ENCODE results near the gene FCER1G. TPM values are rescaled to one million over a fixed set of nuclear protein-coding genes. Genes with fewer than 3 reads are reported as not detected.

FCER1G gene
- total RNA-seq, 2 donors from 2014 or later = 8.3 to 12.3 TPM

DNA sequence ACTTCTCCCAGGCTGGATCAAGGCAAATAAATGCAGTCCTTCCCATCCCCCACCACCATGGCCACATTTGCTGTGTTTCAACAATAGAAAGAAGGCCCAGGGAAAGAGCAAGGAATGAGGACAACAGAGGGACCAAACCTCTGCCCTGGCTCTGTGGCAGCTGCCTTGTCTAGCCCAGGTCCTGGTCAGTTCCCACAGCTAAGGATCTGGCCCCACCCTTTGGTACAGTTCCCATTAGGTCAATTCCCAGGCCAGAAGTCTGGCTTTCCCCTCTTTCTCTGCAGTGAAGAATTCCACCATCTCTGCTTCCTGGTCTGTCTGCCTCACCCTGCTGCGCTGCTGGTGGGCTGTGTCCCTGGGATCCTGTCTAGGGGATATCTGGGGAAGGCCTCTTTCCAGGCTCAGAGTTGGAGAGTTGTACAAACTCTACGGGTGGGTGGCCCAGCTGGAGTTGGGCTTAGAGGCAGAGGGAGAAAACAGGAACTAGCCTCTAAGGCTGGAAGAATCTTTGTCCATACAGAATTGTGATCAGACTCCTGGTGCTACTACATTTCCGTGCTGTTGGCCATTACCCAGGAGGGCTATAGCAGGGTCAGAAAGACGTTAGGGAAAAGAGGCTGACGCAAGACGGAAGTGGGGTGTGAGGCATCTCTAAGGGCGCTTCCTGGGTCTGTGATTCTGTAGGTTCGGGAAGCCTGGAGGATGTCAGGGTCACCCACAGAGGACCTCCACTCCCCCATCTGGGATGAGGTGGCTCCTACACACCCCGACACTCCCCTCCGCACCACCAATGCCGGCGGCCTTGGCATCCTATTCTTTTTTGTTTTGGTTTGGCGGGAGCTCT, 13.9 kb upstream of the FCER1G start:
- Mint-ChIP-seq H3K27me3 (no peaks in the 10 kb centered on the region), H3K36me3 (ENCODE audit: low read depth) (peaks cover 5% of the 10 kb centered on the region), H3K4me1 (peaks cover 40% of the 10 kb centered on the region), H3K27ac (peak overlapping the region; percentile 97), H3K4me3 (peak overlapping the region; percentile 92)
- ATAC-seq (no peak), DNase-seq (no peak)
- no peaks in the 10 kb centered on the region for H3K9me3 ChIP-seq (ENCODE audit: control insufficient read depth, low read length, poor library complexity, severe bottlenecking)

DNA sequence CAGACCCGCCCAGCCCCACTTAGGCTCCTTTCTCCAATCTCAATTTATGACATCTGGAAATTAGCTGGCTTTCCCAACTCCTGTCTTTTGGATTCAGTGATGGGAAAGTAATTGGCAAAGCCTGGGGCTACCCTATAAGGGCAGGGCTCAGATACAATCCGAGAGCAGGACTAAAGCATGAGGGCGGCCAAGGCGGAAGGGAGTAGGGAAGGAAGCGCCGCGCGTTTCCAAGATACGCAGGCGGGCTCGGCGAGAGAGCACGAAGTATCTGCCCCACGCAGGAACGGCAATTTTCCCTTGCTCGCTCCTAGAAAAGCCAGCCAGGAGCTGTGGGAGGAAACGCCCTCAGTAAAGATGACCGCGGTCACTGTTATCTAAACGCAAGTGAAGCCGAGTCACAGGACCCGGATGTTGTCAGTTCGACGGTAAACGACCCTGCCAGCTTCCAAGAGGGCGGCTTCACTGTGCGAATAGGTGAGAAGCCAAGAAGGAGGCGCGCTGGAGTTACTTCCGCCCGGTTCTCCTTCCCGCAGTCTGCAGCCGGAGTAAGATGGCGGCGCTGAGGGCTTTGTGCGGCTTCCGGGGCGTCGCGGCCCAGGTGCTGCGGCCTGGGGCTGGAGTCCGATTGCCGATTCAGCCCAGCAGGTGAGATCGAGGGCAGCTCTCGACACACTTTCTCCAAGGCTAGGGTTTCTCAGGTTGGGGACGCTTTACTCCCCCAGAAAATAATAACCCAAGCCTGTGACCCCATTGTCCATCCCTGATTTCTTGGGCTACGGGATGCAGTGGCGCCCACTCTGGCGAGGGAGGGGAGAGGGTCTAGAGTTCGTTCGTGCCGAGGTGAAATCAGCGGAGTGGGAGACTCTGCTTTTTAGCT, 13.0 kb upstream of the FCER1G start, which contains the start of gene NDUFS2:
Gene NDUFS2 (plus strand): TSS at position 532 of the 877 bp plus-strand sequence. CDS start 19 bp downstream, at position 551.
- Mint-ChIP-seq H3K36me3 (ENCODE audit: low read depth) (peaks cover 5% of the 10 kb centered on the region), H3K4me1 (peaks cover 43% of the 10 kb centered on the region), H3K4me3 (peak within 1 kb of the TSS; percentile 92), H3K27me3 (no peaks in the 10 kb centered on the region), H3K27ac (peak within 1 kb of the TSS; percentile 97)
- no peaks in the 10 kb centered on the region for H3K9me3 ChIP-seq (ENCODE audit: control insufficient read depth, low read length, poor library complexity, severe bottlenecking)
- ATAC-seq (peak; percentile 99), DNase-seq (peak; percentile 86 to 90 (median 87))

DNA sequence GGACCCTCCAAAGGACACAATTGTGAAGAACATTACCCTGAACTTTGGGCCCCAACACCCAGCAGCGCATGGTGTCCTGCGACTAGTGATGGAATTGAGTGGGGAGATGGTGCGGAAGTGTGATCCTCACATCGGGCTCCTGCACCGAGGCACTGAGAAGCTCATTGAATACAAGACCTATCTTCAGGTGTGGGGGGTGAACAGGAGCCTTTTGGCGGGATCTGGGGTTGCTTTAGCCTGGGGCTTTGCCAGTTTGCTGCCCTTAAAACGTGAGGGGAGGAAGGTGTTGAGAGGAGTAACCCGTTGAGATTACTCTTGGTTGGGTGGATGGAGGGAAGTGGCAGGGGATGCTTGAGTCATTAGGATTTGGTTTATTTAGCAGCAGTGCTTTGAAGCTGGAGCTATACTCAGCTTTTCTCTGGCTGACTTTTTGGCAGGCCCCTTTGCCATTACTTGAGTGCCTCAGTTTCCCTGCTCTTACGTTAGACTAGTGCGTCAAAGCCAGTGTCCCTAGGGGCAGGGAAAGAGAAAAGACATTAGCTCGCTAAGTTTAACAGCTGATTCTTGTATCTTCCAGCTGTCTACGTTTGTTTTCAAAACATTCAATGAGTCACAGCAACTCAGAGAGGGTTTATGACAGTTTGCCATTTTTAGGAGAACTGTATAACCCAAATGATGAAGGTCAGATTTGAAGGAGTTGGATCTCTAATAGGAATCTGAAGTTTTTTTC, 8.5 kb upstream of the FCER1G start:
- no peaks in the 10 kb centered on the region for H3K9me3 ChIP-seq (ENCODE audit: control insufficient read depth, low read length, poor library complexity, severe bottlenecking)
- H3K36me3 Mint-ChIP-seq (ENCODE audit: low read depth) = peaks cover 14% of the 10 kb centered on the region
- ATAC-seq (no peak), DNase-seq (no peak)
- H3K27me3 Mint-ChIP-seq = no peaks in the 10 kb centered on the region
- peaks cover 30% of the 10 kb centered on the region for H3K4me1 Mint-ChIP-seq
- H3K4me3 Mint-ChIP-seq = no peak overlapping the region
- peak overlapping the region; percentile 8 for H3K27ac Mint-ChIP-seq

DNA sequence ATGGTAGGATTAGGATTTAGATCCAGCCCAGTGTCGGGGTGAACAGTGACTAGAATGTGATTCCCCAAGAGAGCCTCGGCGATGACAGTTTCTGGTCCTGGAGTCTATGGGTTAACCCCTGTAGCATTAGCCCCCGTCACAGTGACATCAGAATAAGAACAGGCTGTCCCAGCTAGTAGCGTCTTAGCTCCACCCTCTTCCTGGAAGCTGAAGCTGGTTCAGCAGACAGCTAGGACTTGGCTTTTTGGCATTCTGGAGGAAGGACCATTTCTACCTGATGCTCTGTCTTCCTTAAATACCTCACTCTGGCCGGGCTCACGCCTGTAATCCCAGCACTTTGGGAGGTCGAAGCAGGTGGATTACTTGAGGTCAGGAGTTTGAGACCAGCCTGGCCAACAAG, 7.9 kb upstream of the FCER1G start:
- no peak for ATAC-seq
- H3K36me3 Mint-ChIP-seq (ENCODE audit: low read depth) = peaks cover 14% of the 10 kb centered on the region
- DNase-seq = no peak
- H3K9me3 ChIP-seq (ENCODE audit: control insufficient read depth, low read length, poor library complexity, severe bottlenecking) = no peaks in the 10 kb centered on the region
- no peaks in the 10 kb centered on the region for H3K27me3 Mint-ChIP-seq
- H3K4me3 Mint-ChIP-seq = no peak overlapping the region
- H3K4me1 Mint-ChIP-seq = peaks cover 29% of the 10 kb centered on the region
- H3K27ac Mint-ChIP-seq = no peak overlapping the region

DNA sequence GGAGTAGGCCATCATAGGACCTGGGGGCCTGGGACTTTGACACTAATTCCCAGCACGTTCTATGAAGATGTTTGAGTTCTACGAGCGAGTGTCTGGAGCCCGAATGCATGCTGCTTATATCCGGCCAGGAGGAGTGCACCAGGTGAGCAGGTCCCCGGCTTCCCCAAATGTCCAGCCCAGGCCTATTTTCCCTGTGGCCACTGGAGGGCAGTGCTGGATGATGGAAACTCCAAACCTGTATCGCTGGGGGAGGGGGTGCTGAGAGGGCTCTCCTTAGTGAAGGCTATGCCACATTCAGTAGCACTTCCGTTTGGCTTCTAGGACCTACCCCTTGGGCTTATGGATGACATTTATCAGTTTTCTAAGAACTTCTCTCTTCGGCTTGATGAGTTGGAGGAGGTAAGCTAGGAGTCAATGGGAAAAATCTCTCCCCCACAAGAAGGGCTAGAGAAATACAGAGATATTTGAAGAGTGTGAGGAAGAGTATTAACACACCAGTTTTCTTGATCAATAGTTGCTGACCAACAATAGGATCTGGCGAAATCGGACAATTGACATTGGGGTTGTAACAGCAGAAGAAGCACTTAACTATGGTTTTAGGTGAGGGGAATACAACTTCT, 5.2 kb upstream of the FCER1G start:
- no peak overlapping the region for H3K4me3 Mint-ChIP-seq
- H3K9me3 ChIP-seq (ENCODE audit: control insufficient read depth, low read length, poor library complexity, severe bottlenecking) = no peaks in the 10 kb centered on the region
- peak; percentile 37 to 51 (median 45) for DNase-seq
- peak overlapping the region; percentile 85 for H3K27ac Mint-ChIP-seq
- peaks cover 24% of the 10 kb centered on the region for H3K4me1 Mint-ChIP-seq
- no peaks in the 10 kb centered on the region for H3K27me3 Mint-ChIP-seq
- peak; percentile 95 for ATAC-seq
- H3K36me3 Mint-ChIP-seq (ENCODE audit: low read depth) = peaks cover 15% of the 10 kb centered on the region

DNA sequence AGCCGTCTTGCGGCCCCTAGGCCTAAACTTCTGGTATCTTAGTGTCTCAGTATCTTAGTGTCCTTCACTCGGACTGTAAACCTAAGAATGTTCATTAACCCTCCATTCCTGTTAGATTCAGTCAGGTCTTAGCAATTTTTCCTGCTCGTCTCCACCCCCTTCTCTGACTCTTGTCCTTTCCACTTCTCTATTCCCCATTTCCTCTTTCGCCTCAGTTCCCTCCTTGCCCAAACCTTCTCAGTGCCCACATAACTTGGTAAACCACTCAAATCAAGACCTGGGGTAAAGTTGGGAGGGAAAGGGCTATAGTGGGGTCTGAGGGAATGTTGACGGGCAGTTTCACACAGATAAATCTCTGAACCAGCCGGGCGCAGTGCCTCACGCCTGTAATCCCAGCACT, 726 bp upstream of the FCER1G start:
- no peak overlapping the region for H3K4me3 Mint-ChIP-seq
- no peaks in the 10 kb centered on the region for H3K9me3 ChIP-seq (ENCODE audit: control insufficient read depth, low read length, poor library complexity, severe bottlenecking)
- H3K27ac Mint-ChIP-seq = peak overlapping the region; percentile 29
- peaks cover 27% of the 10 kb centered on the region for H3K4me1 Mint-ChIP-seq
- ATAC-seq (no peak), DNase-seq (no peak)
- no peaks in the 10 kb centered on the region for H3K27me3 Mint-ChIP-seq
- H3K36me3 Mint-ChIP-seq (ENCODE audit: low read depth) = peaks cover 13% of the 10 kb centered on the region

DNA sequence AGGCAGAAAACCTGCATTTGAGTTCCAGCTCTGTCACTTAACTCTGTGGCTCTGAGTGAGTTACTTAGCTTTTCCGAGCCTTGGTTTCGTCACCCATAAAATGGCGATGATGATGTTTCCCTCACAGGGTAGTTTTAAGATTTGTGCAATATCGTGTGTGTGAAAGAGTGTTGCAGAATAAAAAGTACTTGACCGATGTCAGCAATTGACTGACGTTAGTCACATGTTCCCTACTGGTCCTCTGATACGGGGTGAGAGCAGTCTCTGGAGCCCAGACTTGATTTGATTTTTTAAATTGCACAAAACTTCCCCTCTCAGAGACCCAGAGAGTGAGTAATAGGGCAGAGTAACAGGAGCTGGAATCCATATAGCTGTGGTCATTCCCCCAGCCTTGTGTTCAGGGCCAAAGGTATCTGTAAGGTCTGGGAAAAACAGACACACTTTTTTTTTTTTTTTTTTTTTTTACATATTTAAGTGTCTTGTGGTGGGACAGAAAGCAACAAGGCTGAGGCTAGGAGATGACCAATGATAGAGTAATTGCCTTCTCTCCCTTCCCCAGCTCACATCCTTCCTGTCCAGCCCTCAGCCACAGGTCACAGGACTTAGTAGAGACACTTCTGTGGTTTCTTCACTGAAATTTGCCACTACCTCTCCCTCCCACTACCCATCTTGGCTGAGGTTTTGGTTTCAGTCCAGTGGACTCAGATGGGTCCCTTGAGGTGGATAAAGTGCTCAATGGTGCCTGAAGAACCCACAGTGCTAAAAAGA, 2.0 kb downstream of the FCER1G start:
- peaks cover 6% of the 10 kb centered on the region for H3K36me3 Mint-ChIP-seq (ENCODE audit: low read depth)
- H3K27me3 Mint-ChIP-seq = no peaks in the 10 kb centered on the region
- ATAC-seq (peak; percentile 54), DNase-seq (no peak)
- H3K9me3 ChIP-seq (ENCODE audit: control insufficient read depth, low read length, poor library complexity, severe bottlenecking) = no peaks in the 10 kb centered on the region
- H3K27ac Mint-ChIP-seq = no peak overlapping the region
- no peak overlapping the region for H3K4me3 Mint-ChIP-seq
- H3K4me1 Mint-ChIP-seq = peaks cover 19% of the 10 kb centered on the region

DNA sequence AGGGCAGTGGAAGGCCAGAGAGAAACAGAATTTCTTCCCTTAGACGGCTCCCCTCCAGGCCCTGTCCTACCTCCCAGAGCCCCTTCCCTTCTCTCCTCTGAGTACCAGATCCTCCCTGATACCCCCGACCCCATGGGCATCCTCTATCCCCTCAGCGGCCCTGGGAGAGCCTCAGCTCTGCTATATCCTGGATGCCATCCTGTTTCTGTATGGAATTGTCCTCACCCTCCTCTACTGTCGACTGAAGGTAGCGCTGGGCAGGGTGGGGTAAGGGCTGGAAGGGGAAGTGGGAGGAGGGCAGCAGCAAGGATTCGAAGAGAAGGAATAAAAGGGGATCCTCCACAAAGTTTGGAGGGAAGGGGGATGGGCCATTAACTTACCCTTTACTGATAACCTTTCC, 2.7 kb downstream of the FCER1G start:
- Mint-ChIP-seq H3K4me3 (no peak overlapping the region), H3K4me1 (peaks cover 19% of the 10 kb centered on the region), H3K27ac (no peak overlapping the region), H3K36me3 (ENCODE audit: low read depth) (peaks cover 6% of the 10 kb centered on the region), H3K27me3 (no peaks in the 10 kb centered on the region)
- ATAC-seq (peak; percentile 6), DNase-seq (no peak)
- H3K9me3 ChIP-seq (ENCODE audit: control insufficient read depth, low read length, poor library complexity, severe bottlenecking) = no peaks in the 10 kb centered on the region

DNA sequence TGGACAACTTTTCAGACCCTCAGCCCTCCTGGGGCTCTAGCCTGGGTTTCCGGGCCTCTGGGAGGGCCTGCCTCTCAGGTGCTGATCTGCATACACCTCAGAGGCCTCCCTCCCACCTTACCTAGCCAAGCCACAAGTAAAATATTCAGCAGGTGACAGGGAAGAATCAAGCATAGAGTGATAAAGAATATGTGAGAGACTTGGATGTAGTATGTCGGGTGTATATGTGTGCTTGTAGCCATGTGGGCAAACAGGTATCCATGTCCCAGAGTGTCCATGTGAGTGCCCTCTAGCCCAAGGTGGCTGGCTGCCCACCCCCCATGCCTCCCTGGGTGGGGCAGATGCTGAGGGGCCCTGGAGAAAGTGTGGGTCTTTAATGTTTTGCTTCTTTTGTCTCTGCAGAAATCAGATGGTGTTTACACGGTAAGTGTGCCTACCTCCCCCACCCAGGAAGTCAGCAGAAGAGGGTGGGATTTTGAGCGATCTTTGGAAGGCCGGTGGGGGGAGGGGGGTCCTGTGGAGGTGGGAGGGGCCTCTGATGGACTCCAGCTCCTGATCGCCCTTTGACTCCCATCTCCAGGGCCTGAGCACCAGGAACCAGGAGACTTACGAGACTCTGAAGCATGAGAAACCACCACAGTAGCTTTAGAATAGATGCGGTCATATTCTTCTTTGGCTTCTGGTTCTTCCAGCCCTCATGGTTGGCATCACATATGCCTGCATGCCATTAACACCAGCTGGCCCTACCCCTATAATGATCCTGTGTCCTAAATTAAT, 3.4 kb downstream of the FCER1G start:
- peaks cover 3% of the 10 kb centered on the region for H3K36me3 Mint-ChIP-seq (ENCODE audit: low read depth)
- peaks cover 19% of the 10 kb centered on the region for H3K4me1 Mint-ChIP-seq
- H3K9me3 ChIP-seq (ENCODE audit: control insufficient read depth, low read length, poor library complexity, severe bottlenecking) = no peaks in the 10 kb centered on the region
- peak overlapping the region; percentile 37 for H3K27ac Mint-ChIP-seq
- DNase-seq = no peak
- no peak overlapping the region for H3K4me3 Mint-ChIP-seq
- no peaks in the 10 kb centered on the region for H3K27me3 Mint-ChIP-seq
- ATAC-seq = no peak

DNA sequence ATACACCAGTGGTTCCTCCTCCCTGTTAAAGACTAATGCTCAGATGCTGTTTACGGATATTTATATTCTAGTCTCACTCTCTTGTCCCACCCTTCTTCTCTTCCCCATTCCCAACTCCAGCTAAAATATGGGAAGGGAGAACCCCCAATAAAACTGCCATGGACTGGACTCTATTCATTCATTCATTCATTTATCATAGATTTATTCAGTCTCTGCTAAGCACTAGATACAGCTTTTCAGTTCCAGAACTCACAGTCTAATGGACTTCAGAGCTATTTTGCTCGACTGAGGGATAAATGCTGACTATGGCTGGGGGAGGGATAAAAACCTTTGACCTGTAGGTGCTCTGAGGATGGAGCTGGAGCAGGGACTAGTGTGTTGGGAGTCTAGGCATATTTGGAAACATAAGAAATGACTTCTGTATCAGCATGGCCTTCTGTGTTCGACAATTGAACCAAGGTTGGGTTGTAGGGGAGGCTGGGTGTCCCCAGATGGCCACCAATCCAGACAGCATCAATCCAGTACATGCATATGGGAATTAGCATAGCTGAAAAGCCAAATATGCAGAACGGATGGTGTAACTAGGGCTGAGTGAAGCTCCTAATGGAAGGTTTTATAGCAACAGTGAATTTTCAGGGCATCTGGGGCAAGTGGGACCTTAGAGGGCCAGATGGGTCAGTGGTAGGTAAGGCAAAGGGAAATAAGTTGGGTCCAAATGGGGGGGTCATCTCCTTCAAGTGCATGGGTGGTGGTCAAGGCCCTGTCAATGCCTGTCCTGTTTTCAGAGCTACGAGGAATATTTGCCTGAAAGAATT, 4.2 kb downstream of the FCER1G start:
- DNase-seq (no peak), ATAC-seq (no peak)
- Mint-ChIP-seq H3K4me3 (no peak overlapping the region), H3K27ac (no peak overlapping the region), H3K27me3 (no peaks in the 10 kb centered on the region), H3K4me1 (peaks cover 19% of the 10 kb centered on the region), H3K36me3 (ENCODE audit: low read depth) (peaks cover 2% of the 10 kb centered on the region)
- H3K9me3 ChIP-seq (ENCODE audit: control insufficient read depth, low read length, poor library complexity, severe bottlenecking) = no peaks in the 10 kb centered on the region

DNA sequence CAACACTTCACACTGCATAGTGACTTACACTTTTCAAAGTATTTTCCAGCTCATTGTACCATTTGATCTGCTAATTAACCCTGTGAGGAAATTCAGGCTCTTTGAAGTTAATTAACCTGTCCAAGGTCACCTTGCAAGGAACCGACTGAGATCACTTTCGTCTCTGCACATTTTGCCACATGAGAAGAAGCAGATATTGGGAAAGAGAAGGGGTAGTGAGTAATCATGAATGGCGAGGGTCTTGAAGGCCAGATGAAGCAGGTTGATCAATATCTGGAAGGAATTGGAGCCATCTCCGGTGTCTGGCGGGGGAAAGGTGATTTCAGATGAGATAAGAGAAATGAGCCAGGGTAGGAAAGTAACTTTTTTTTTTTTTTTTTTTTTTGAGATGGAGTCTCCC, 4.9 kb downstream of the FCER1G start:
- DNase-seq (no peak), ATAC-seq (no peak)
- no peaks in the 10 kb centered on the region for H3K9me3 ChIP-seq (ENCODE audit: control insufficient read depth, low read length, poor library complexity, severe bottlenecking)
- peaks cover 16% of the 10 kb centered on the region for H3K4me1 Mint-ChIP-seq
- no peaks in the 10 kb centered on the region for H3K36me3 Mint-ChIP-seq (ENCODE audit: low read depth)
- H3K4me3 Mint-ChIP-seq = no peak overlapping the region
- H3K27ac Mint-ChIP-seq = no peak overlapping the region
- H3K27me3 Mint-ChIP-seq = no peaks in the 10 kb centered on the region

Data from T-helper 17 cell (primary cell).